Omental fat pad (tissue), 4 donors: Measurements from ENCODE around the gene ZNF513. TPM values are rescaled to one million over a fixed set of nuclear protein-coding genes. Genes with fewer than 3 reads are reported as not detected.

Source experiments
- ATAC-seq: fragments of 150-250 bp; one replicate; pipeline ENCODE4 v1.9.1; 2016; ENCODE audit warnings: mild to moderate bottlenecking, moderate library complexity; ENCODE audit not compliant: low FRiP score
- DNase-seq: peaks from one replicate; pipeline ENCODE4 v3.0.0-alpha.2; 2019; ENCODE audit warnings: low spot score
- total RNA-seq, 4 donors: library from RNA; depleted of rRNA; stranded (reverse); fragments of >200 nt; gene quantifications; one replicate each; pipeline ENCODE4 v1.1.0, GENCODE V29; 2016
- TF ChIP-seq, protein P1 (sequence below), 3 donors: fragments of 450-650 bp; IDR thresholded peaks; one replicate each; pipeline ENCODE4 v1.5.1; 2016 to 2017; ENCODE audit warnings: antibody characterized with exemption in 3 of 3, mild to moderate bottlenecking in 3 of 3, moderate library complexity in 2 of 3

The ZNF513 gene
- total RNA-seq, 4 donors from 2014 or later: 8.2 to 17.2 (median 11.1) TPM

- ATAC-seq (no peak), DNase-seq (no peak)
- TF ChIP-seq, protein P1, sequence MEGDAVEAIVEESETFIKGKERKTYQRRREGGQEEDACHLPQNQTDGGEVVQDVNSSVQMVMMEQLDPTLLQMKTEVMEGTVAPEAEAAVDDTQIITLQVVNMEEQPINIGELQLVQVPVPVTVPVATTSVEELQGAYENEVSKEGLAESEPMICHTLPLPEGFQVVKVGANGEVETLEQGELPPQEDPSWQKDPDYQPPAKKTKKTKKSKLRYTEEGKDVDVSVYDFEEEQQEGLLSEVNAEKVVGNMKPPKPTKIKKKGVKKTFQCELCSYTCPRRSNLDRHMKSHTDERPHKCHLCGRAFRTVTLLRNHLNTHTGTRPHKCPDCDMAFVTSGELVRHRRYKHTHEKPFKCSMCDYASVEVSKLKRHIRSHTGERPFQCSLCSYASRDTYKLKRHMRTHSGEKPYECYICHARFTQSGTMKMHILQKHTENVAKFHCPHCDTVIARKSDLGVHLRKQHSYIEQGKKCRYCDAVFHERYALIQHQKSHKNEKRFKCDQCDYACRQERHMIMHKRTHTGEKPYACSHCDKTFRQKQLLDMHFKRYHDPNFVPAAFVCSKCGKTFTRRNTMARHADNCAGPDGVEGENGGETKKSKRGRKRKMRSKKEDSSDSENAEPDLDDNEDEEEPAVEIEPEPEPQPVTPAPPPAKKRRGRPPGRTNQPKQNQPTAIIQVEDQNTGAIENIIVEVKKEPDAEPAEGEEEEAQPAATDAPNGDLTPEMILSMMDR (IDR thresholded peaks at IDR 0.05): no peak
These were observed 40.5 kb upstream of the ZNF513 start for GRCh38 chr2:27420996-27421395.

GRCh38 chr2:27416151-27416550 is 35.6 kb upstream of the ZNF513 start:
- no peak for DNase-seq
- no peak for ATAC-seq
- TF ChIP-seq, protein P1 (IDR thresholded peaks at IDR 0.05): no peak

- DNase-seq (no peak), ATAC-seq (no peak)
- TF ChIP-seq, protein P1 (IDR thresholded peaks at IDR 0.05): no peak
These were observed 32.1 kb upstream of the ZNF513 start for GRCh38 chr2:27412419-27413152.

DNA sequence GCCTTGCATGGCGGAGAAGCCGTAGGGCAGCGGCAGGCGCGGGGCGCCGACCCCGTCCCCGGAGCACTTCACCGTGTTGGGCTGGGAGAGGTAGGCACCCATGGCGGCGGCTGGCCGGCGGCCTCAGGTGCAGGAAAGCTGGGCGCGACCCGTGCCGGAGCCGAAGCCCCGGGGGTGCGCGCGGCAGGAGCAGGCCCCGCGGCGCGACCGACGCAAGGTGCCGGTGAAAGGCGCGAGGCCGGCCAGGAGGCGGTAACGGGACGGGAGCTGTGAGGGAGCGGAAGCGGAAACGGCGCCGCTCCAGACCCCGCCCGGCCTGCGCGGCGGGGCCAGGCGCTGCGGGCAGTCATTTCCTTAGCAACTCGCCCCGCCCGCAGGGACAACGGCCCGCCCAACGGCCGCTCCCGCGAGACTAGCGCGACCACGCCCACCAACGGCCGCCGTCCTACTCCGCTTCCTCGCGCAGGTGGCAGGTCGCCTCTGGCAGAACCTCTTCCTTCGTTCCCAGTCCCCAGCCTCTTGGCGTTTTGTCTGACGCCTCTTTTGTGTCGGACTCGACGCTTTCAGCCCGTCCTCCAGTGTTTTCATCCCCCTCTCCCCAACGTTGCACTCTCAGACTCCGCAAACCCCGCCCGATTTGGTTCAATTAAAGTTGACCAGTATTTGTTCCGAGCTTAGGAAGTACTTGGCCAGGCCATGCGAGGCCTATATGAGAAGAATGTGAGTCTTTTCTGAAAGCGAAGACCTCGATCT is 29.0 kb upstream of the ZNF513 start, which contains the start of gene PPM1G:
TSS of gene PPM1G (minus strand) at position 271 of the 753 bp plus-strand sequence. CDS start at position 102, 169 bp downstream.
- peak; percentile 100 for ATAC-seq
- peak; percentile 78 for DNase-seq
- TF ChIP-seq, protein P1 (IDR thresholded peaks at IDR 0.05): no peak

DNA sequence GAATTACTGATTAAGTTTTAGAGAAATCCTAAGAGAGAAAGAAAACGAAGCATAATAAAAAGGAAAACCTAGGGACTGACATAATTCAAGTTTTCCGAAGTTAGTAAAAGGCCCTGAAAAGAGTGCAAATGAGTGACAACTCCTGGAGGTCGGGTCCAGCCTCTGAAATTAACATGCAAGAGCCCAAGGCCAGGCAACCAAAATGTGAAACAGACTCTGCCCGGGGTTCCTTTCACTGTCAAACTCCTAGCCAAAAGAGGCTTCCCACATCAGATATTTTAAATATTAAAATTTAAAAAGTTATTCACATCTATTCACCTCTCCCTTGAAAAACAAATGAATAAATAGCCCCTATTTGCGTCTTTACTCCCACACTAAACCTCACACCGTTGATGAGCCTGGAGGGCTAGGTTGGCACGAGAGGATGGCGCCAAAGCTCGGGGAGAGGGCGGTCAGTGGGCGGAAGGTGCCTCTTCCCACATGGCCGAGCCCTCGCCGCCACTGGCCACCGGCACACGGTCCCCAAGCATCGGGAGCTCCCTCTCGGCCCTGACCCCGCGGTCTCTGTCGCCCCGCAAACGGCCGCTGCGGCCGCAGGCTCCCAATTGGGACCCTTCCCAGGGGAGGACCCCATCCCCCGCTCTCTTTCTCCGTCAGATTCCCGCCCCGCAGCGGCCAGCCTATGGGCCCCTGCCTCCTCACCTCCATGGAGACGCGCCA is 28.2 kb upstream of the ZNF513 start:
- ATAC-seq (peak; percentile 52), DNase-seq (no peak)
- TF ChIP-seq, protein P1 (IDR thresholded peaks at IDR 0.05): no peak

DNA sequence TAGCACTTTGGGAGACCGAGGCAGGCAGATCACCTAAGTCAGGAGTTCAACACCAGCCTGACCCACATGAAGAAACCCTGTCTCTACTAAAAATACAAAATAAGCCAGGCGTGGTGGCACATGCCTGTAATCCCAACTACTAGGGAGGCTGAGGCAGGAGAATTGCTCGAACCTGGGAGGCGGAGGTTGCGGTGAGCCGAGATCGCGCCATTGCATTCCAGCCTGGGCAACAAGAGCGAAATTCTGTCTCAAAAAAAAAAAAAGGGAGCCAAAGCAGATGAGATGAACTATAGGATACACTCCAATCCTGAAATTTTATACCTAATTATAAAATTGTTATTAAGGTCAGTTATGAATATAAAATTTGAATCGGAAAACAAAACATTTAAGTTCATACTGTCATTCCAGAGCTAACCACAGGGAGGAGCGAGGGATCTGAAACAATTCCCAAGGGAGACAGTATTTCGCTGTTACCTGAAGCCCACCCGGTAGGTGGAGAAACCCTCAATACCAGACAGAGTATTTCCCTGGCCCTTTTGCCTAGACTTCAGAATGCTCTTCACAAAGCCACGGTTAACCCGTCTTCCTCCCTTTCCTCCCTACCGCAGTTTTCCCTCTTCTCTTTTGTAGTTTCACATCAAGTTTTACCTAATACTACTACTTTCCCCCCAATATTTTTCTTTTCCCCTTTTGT is 27.4 kb upstream of the ZNF513 start:
- TF ChIP-seq, protein P1 (IDR thresholded peaks at IDR 0.05): no peak
- DNase-seq (no peak), ATAC-seq (no peak)
